GM12874 (cell line): Measurements from ENCODE around the gene MRAP2.

Source experiments
- CTCF ChIP-seq: IDR thresholded peaks from 2 replicates; pipeline ENCODE4 v1.5.1; 2011; ENCODE audit warnings: low read depth, mild to moderate bottlenecking, control low read depth, low read length, moderate library complexity; ENCODE audit not compliant: insufficient read depth

MRAP2 gene

DNA sequence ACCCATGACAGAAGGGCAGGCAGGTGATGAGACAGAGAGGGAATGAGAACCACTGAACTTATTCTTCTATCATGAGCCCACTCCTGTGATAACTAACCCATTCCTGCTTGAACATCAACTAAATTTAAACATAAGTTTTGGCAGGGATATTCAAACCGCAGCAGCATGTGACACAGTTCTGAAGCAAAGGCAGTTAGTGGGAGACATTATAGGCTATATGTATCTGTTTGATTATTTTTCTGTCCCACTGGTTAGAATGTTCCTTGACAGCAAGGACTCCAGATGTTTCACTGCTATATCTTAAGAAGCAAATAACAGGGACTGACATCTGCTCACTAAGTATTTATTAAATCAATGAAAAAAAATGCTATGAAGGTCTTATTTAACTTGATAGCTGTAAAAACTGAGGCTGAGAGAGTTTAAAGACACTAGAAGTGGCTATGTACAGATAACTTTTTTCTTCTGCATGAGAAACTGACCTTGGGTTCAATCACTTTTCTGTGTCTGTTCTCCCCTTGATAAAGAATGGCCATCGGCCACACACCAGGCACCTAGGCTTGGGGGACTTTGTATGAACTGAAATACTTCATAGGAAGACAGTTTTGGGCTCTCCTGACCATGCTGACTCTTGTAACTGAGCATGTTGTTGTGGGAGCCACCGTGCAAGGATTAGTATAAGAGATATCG is 102.9 kb downstream of the MRAP2 start:
- no peak for TF ChIP-seq CTCF

- TF ChIP-seq CTCF = no peak
Observed at GRCh38 chr6:84137051-84137375, 103.4 kb downstream of the MRAP2 start.

GRCh38 chr6:84137989-84138575 is 104.5 kb downstream of the MRAP2 start:
- no peak for TF ChIP-seq CTCF

GRCh38 chr6:84139311-84139710 is 105.7 kb downstream of the MRAP2 start:
- TF ChIP-seq CTCF = no peak
